T47D (cell line): ENCODE measurements around the gene PDCD5.

Experiments used
- DNase-seq, 2 experiments: peaks; one replicate each; pipeline versions ENCODE4 v3.0.0 to v3.0.0-alpha.2; 2011 to 2012; ENCODE audit warnings: low read depth in 1 of 2, low spot score in 1 of 2
- JUND ChIP-seq: IDR thresholded peaks from 2 replicates; pipeline ENCODE4 v1.6.1; 2012; ENCODE audit warnings: low read depth
- in situ Hi-C: cut with HindIII; loops from 2 replicates; pipeline ENCODE4 v1.10.0; 2016; ENCODE audit warnings: low sequenced_read_pairs, low pct_unique_long_range_greater_than_20kb

Gene PDCD5

GRCh38 chr19:32626969-32627368, 46.0 kb downstream of the PDCD5 start:
- no peak for DNase-seq
- TF ChIP-seq JUND = no peak
- in situ Hi-C loops = no loop called here

GRCh38 chr19:32627714-32628270, 46.8 kb downstream of the PDCD5 start:
- in situ Hi-C loops = no loop called here
- no peak for TF ChIP-seq JUND
- DNase-seq = no peak

- DNase-seq = no peak
- no peak for TF ChIP-seq JUND
- in situ Hi-C loops = no loop called here
Observed at GRCh38 chr19:32630338-32630737, 49.3 kb downstream of the PDCD5 start.

GRCh38 chr19:32631381-32631780, 50.4 kb downstream of the PDCD5 start:
- TF ChIP-seq JUND = no peak

More at GRCh38 chr19:32631381-32631780, 50.4 kb downstream of the PDCD5 start:
- DNase-seq = no peak
- in situ Hi-C loops = no loop called here
